NCI-H146 treated with DMSO at 0.1 percent for 48 hours (cell line): Measurements from ENCODE around the gene SYT13.

Experiments
- DNase-seq: peaks from one replicate; lab custom pipeline; 2025; ENCODE audit not compliant: unreplicated experiment; lab: John Stamatoyannopoulos, UW

The SYT13 gene

DNA sequence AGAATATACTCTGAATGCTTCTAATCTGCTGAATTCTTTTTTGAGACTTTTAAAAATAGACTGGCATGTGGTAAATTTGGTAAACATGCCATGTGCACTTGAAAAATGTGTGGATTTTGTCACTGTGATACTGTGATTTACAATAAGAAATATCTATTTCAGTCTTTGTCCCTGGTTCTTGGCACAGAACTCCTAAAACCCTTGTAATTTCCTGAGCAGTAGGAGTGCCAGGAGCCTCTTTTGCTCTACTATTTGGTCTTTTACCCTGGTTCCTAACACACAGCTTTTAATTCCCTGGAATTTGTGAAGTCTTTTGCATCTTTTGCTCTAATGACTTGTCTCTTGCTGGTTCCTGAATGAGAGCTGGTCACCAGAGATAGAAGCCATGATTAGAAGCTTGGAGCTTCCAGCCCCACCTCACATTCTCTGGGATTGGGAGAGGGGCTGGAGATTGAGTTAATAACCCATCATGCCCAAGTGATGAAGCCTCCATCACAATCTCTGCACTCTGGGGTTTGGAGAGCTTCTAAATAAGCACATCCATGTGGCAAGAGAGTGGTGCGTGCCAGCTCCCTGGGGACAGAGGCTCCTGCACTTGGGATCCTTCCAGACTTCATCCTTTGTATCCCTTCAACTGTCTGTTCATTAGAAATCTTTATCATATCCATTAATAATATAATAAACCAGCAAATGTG lies 27.2 kb upstream of the SYT13 start:
- no peak for DNase-seq

DNA sequence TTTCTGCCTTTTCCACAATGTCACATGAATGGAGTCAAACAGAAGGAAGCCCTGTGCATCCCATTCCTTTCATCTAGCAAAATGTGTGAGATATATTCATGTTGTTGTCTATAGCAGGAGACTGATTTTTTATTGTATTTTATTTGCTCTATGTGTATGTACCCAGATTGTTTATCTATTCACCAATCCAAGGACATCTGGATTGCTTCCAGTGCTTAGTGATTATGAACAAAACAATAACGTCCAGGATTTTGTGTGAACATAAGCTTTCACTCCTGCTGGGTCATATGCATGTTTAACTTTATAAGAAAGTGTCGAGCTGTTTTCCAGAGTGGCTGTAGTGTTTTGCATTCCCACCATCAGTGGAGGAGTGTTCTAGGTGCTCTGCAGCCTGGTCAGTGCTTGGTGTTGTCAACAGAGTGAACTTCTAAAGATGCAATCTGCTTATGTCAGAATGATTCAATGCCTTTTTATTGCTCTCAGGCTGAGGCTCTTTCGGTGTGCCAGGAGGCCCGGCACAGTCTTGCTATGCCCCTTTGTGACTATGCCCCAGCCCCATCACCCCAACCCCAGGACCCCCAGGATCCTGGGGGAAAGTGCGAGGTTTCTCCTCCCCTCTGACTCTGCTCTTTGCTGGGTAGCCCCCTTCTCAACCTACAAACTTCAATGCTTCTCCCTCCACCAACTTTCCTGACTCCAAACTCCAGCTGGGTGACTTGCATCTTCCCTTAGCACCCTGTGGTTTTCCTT lies 19.9 kb upstream of the SYT13 start:
- no peak for DNase-seq

DNA sequence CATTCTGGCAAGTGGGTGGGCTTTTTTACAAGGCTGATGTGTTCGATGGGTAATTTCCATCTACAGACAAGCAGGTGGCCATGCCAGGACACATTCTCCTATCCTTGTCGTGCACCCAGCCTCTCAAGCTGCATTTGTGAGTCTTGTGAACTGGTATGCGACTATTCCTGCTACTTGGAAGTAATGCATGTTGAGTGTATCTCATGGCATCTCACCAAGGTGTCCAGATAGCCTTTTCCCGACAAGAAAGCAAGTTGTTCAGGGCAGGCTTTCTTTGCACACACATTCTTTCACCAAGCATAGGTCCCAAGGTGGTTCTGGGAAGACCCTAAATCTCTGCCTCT lies 18.8 kb upstream of the SYT13 start:
- DNase-seq: no peak

DNA sequence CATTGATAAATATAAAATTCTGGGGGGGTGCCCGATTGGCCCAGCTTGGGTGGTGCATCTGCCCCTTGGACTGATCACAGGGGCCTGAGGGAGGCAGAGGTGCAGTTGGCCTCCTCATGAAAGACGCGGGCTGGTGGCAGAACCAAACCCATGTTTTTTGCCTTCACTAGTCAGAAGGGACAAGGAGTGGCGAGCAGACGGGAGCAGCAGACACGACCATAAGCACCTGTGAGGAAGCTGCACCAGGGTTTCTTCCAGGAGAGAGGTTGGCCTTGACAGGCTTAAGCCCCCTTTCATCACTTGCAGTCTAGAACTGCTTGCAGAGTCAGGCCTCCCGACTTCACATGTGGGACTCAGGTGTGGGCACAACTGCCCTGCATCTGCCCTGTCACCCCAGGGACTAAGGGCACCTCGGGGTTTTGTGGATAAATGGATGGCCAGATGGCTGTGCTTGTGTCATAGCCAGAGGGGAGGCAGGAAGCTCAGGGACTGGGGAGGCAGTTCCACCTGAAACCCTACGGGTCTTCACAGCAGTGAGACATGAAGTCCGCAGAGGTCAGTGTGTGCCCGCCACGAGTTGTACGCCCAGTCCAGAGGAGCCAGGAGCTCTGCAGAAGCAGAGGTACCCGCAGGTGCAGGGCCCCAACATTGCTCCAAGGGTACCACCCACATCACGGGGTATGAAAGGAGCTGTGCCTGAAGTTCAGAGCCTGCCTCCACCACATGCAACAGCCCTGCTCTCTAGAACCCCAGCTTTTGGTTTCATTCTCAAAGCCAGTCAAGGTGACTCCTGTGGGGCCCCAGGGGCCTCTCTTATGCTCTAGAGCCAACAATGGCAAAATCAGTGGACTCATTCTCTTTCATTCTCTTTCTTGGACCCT lies 18.2 kb upstream of the SYT13 start:
- DNase-seq: no peak

DNA sequence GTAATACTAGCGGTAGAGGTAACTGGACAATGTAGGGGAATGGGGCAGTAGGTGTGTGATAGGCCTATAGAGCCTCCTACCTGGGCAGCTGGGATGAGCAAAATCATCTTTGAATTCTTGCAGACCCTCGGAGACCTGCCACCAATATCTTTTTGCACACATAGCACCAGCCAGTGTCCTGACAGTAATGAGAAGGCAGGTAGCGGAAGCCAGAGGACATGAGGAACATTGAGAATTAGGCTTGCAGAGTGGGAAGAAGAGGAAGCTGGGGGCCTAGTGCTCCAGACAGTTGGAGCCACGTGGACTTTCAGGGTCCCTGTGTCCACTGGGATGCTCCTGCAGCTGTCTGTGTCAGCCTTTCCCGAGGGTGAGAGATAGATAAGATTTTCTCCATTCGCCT lies 17.2 kb upstream of the SYT13 start:
- no peak for DNase-seq

DNA sequence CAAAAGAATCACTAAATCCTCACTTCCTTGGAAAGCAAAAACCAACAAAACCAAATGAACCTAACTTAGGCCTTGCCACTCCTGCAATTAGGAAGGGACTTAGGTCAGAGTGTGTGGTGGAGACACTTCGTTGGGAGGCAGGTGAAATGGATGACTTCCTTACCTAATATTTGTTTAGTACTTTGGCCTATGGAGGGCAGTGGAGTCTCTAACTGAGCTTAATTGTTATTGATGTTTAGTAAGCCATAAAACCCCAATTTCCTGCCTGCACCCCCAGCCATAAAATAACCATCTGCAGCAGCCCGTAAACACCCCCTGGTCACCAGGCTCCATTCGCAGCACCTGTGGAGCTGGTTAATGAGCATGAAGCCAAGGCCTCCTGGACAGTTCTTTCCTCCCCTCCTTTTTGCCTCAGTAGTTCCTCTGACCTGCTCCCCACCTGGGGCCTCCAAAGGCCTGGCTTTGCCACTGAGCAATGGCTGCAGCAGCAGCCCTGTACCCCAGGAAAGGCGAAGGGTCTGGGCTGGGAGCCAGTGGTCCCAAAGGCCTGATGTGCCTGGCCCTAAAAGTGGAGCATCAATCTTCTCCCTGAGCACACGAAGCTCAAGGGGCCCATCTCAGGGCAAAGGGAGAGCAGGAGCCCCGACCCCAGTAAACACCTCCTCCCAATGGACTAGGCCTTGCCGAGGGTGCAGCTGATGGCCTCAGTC lies 15.6 kb upstream of the SYT13 start:
- no peak for DNase-seq

DNA sequence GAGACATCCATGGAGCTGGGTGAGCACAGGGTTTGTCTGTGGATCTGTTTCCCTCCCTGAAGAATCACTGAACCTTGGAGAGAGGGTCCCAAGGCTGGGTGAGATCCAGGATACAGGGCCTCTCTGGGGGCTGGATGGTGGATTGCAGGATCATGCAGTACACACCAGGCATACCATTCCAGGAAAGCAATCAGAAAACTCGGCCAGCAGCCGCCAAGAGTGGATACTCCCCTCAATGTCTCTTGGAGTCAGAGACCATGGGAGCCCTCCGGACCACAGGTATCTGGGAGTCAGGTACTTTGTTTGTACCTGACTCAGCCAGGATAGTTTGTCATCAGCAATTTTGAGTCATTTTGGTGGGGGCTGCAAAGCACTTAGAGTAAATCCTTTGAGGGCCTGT lies 14.6 kb upstream of the SYT13 start:
- DNase-seq: no peak

DNA sequence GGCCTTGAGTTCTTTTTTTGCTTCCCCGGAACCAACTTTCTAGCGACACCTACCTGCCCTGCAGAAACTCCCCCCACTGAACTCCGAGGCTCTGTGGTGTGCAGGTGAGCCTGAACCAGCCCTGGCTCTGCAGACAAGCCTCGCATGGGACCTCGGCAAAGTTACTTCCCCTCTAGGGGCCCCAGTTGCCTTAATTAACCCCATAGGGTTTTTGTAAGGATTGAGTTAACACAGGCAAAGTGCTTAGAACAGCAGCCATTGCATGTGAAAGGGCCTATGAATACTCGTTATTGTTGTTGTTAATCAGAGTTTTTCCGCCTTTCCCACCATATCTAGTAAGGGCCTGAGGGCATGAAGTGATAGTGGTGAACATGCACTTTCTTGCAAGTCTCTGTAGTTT lies 12.6 kb upstream of the SYT13 start:
- DNase-seq: no peak

DNA sequence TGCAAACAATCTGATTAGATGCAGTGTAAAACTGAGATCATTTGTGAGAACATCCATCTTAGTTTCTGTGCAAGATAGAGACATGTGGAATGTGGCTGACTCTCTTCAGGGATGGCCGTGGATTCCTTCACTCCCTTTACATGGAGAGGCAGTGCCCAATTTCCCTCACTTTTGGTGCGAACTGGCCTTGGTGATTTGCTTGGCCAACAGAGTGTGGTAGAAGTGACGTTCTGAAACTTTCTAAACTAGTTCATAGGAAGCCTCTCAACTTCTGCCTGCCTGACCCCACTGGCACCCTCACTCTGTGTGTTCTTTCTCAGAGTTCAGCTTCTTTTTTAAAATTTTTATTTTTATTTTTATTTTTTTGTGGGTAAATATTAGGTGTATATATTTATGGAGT lies 9.9 kb upstream of the SYT13 start:
- no peak for DNase-seq

DNA sequence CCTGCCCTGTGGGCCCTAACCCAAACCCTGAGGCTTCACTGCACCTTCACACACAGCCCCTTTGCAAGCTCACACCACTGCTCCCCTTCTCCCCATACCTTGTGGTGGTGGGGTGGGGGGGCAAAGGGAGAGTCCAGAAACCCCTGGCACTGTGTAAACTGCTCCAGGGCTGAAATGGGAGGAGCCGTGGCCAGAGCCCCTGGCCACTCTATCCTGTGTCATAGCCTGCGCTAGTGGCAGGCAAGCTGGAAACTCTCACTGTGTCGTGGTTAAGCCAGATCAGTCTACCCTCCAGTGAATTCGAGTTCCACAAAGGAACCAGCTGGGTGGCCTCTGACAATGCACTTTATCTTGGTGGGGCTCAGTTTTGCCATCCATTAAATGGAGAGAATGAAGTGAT lies 8.4 kb upstream of the SYT13 start:
- DNase-seq: no peak

DNA sequence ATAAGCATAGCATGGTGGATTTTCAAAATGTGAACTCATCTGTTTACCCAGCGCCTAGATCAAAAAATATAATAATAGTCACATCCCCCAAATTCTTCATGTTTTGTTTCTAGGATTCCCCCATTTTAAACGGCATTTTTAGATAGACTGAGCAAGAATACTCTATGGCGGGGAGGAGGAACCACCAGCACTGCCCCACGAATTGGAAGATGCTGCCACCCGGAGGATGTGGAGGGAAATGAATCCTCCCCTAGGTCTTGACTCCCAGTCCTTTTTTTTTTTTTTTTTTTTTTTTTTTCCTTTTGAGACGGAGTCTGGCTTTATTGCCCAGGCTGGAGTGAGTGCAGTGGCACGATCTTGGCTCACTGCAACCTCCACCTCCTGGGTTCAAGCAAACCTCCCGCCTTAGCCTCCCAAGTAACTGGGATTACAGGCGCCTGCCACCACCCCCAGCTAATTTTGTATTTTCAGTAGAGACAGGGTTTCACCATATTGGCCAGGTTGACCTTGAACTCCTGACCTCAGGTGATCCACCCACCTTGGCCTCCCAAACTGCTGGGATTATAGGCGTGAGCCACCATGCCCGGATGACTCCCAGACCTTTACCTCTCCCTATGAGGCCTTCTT lies 7.5 kb upstream of the SYT13 start:
- DNase-seq: peak; percentile 42

DNA sequence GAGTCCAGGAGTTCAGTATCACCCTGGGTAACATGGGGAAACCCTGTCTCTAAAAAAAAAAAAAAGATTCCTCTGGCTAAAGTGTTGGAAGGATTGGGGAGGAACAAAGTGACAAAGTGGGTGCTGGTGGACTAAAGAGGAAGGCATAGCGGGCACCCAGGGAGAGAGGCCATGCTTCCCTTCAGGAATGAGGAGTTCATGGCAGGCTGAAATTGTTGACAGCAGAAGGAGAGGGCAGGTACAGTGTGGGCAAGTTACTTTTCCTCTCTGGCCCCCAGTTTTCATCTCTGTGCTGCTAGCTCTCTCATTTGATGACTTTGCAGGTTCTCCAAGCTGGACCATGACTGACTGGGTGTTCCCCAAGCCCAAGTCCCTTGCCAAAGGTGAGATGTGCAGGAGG lies 4.4 kb upstream of the SYT13 start:
- no peak for DNase-seq

DNA sequence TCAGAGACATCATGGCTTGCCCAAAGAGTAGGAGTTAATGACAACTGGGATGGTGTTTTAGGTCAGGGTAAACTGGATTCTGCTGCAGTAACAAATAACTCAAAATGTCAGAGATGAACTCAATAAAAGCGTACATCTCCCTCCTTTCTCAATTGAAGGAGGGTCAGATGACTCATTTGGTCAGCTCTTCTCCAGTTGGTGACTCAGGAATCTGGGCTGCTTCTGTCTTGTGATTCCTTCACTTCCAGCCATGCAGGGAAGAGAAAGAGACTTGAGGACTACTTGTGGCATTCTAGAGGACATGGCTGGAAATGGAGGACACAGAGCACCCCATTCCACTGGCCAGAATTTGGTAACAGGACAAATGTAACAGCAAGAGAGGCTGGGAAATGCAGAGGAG lies 3.2 kb upstream of the SYT13 start:
- no peak for DNase-seq

DNA sequence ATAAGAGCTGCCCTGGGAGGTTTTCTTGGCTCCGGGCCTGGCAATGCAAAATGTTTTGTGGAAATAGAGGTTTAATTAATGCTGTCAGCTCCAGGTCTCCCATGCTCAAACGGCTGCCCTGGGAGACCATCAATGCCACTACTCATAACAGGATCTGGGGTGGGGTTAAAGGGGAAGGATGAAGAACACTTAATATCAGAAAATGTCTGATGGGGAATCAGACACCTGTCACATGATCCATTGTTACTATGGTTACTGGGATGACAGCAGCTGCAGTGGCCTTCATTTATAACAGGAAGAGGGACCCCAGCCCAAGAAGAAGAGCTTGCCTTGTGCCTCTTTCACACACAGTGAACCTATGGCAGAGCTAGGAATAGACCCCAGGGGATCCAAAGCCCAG lies 2.2 kb upstream of the SYT13 start:
- no peak for DNase-seq

DNA sequence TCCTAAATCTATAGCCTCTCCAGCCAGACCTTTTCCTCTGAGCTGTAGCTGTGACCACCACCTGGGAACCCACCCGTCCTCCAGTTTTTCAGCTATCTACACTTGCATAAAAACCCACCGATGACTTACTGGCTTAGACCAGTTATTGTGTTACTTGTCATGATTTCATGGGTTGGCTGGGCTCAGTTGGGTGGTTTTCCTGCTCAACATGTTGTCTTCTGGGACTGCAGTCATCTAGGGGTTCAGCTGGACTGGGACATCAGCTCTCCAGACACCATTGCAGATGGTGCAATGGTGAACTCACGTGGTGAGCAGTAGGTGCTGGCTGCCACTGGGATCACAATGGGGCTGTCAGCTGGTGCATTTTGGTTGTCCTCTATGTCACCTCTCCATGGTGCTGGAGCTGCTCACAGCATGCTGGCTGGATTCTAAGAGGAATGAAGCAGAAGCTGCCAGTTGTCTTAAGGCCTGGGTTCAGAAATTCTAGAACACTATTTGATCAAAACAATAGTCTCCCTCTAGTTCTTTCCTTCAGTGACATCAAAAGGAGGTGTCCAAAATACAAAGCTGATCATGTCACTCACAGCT lies 1.3 kb upstream of the SYT13 start:
- DNase-seq: no peak

DNA sequence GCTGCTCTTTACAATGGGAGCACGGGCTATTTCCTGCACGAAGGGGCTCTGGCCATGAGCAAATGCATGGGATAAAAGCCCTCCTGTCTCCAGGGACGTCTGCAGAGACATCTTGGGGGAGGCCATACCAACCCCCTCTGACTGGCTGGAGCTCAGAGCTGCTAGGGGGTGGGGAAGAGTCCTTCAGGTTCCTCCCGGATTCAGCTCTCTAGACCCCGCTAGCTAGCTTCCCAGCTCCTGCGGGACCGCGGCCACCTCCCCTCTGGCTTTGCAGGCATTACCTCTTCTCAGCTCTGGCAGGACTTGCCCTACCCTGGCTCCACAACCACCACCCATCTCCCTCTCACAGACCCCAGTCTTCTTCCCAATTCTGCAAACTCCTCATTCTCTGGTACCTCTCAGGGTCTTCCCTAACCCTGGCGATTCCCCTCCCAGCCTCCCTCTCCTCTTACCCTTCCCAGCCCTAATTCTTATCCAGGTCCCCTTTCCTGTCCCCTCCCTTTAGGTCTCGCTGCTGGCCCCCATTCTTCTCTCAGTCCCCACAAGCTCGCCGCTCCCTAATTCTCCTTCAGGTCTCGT lies 802 bp downstream of the SYT13 start:
- DNase-seq: no peak

DNA sequence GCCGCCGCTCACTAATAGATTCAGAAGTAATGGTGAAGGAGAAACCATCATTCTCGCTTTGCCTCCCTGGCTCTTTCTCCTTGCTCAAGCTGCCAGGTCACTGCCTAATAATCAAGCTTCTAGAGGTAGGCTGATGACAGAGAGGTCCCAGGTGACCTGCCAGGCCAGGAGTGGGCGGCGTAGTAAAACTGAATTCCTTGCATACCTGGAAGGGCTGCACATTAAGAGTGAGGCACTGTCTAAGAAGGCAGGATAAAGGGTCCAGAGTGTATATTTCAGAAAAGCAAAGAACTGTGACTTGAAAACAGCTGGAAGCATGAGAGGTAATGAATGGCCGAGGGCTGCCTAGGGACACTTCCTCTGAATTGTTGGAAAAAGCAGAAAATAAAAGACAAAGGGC lies 4.1 kb downstream of the SYT13 start:
- no peak for DNase-seq

DNA sequence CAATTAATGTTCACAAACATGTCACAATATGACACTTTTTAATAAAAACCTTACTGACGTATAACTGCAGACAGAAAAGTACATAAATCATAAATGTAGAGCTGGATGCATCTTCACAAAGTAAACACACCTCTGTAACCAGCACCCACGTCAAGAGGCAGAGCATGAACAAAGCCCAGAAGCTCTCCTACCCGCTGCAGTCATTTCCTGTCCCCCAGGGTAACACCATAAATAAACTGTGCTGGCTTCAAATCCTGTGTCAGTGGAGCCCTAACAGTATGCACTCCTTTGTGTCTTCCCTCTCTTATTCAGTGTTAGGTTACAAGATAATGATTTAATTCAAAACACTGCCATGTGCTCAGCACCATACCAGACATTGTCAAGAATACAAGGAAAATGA lies 5.7 kb downstream of the SYT13 start:
- DNase-seq: peak; percentile 8

DNA sequence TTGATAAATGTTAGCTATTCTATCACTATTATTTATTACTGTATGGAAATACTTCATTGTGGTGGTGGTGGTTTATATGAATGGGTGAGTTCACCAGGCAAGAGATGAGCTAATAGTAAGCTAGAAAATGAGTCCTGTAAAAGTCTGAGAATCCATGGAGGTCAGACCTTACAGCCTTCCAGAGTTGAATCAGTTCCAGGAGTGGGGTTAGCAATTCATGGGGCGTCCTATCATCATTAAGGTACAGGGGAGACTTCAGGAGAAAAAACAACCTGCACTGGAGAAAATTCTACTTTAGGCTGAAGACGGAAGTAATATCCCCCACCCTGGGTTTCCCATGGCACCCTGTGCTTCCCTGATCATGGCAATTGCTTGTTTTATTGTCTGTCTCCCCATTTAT lies 6.5 kb downstream of the SYT13 start:
- DNase-seq: no peak

DNA sequence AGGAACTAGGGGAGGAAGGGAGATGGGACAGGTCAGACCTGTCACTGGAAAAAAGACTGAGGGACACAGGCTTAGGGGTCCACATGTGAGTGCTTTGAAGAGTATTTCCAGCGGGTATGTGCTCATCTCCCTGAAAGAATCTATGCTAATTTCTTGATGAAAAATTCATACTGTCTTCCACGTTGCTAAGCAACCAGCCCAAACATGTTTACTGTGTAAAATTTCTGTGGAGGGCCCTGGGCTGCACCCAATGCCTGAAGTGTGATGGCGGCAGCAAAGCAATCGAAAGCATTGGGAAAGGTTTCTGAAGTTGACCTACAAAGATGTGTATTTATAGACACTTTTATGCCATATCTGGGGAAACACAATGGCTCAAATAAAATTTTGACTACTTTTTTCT lies 7.4 kb downstream of the SYT13 start:
- no peak for DNase-seq
